ENCODE results near the gene ADIPOR2. TPM values are rescaled to one million over a fixed set of nuclear protein-coding genes. Genes with fewer than 3 reads are reported as not detected.

Gene ADIPOR2
- total and polyA plus RNA-seq, 2 of the 4 experiments (the other 2 are of a cell fraction), result 20.0 to 24.9 TPM

DNA sequence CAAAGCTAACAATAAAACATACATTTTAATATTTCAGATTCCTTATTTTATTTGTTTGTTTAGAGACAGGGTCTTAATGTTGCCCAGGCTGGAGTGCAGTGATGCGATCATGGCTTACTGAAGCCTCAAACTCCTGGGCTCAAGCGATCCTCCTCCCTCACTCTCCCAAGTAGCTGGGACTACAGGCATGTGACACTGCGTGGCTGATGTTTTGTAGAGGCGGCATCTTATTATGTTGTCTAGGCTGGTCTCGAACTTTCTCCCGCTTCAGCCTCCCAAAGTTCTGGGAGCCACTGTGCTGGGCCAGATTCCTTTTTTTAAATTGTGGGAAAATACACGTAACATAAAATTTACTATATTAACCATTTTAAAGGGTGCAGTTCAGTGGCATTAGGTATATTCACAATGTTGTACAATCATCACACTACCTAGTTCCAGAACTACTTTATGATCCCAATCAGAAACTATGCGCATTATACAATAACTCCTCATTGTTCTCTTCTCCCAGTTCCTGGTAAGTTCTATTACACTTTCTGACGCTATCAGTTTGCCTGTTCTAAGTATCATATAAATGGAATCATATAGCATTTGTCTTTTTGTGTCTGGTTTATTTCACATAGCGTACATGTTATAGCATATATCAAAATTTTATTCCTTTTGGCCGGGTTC, 40.3 kb downstream of the ADIPOR2 start:
- Histone ChIP-seq H4K8ac (ENCODE audit: low read depth in 2 of 2, low read length in 2 of 2) (no peak overlapping the region), H3K9me3 (ENCODE audit: control insufficient read depth, insufficient read depth, low read length) (no peaks in the 10 kb centered on the region), H3K9me1 (ENCODE audit: insufficient read depth, low read length) (no peaks in the 10 kb centered on the region), H3K79me1 (ENCODE audit: low read depth in 1 of 2, low read length in 2 of 2) (peaks cover 3 to 18% of the 10 kb centered on the region in 2 experiments), H3K18ac (ENCODE audit: low read depth, low read length) (no peak overlapping the region), H3K14ac (replicated peaks; ENCODE audit: low read depth, low read length) (no peak overlapping the region), H3K4ac (ENCODE audit: low read depth, low read length) (no peak overlapping the region), H2BK120ac (ENCODE audit: low read depth, low read length) (no peak overlapping the region), H3K4me3 (ENCODE audit: insufficient read depth, low read depth, low read length) (no peak overlapping the region), H2BK20ac (ENCODE audit: low read depth, low read length) (no peak overlapping the region), H2AFZ (replicated peaks; ENCODE audit: low read length, poor library complexity) (no peak overlapping the region), H3K9ac (ENCODE audit: low read depth, low read length) (no peak overlapping the region), H2AK9ac (replicated peaks; ENCODE audit: low read depth, low read length, poor library complexity) (no peak overlapping the region), H2AK5ac (ENCODE audit: low read depth, low read length) (no peak overlapping the region), H3K36me3 (ENCODE audit: control insufficient read depth, insufficient read depth, low read length) (no peaks in the 10 kb centered on the region), H3K23ac (ENCODE audit: low read depth, low read length) (no peak overlapping the region), H3K27ac (ENCODE audit: insufficient read depth, low read length) (no peak overlapping the region), H4K5ac (ENCODE audit: low read depth, low read length) (no peak overlapping the region), H2BK15ac (ENCODE audit: low read depth, low read length) (no peak overlapping the region), H3K4me2 (ENCODE audit: low read depth, low read length) (no peak overlapping the region), H4K20me1 (ENCODE audit: insufficient read depth, low read length) (0 out of 2 replicates have a peak, but pooled peaks cover 6% of the 10 kb centered on the region), H3K56ac (ENCODE audit: extremely low read depth, insufficient read depth, low read length) (no peak overlapping the region), H2BK5ac (ENCODE audit: low read depth, low read length, poor library complexity, severe bottlenecking) (no peak overlapping the region), H3K4me1 (ENCODE audit: control insufficient read depth, insufficient read depth, low read length) (no peaks in the 10 kb centered on the region), H3K27me3 (ENCODE audit: control insufficient read depth, insufficient read depth, low read length) (no peaks in the 10 kb centered on the region), H4K91ac (ENCODE audit: insufficient read depth, low read depth, low read length) (no peak overlapping the region)
- dilution Hi-C loops (cut with HindIII; ENCODE audit: low sequenced_read_pairs, unreplicated experiment) (no loop called here), in situ Hi-C loops (cut with MboI; ENCODE audit: low sequenced_read_pairs) (no loop called here), intact Hi-C loops (cut with micrococcal nuclease) (loop anchor here (5.0 kb wide), 1 partner anchor 46 kb away; no protein-coding TSS in a partner anchor)
- ATAC-seq (ENCODE audit: low read depth), result no peak
- WGBS, 2 experiments (ENCODE audit: extremely low coverage in 2 of 2, insufficient read length in 1 of 2), result 100% methylated on average over 1 of the region's 11 CpGs; no CpG with 5 or more reads in 1 of the 2 experiments
- no TSS peak for BruUV-seq (replicated peaks)
- ChIA-PET POLR2A (ENCODE audit: unreplicated experiment) (no interaction called here), CTCF (no interaction called here)
- no peak for TF ChIP-seq MXI1 (IDR thresholded peaks at IDR 0.05; ENCODE audit: borderline replicate concordance, low read depth, low read length)
- TF ChIP-seq RFX5 (IDR thresholded peaks at IDR 0.05; ENCODE audit: low read depth, low read length), result no peak
- TF ChIP-seq CHD1 (IDR thresholded peaks at IDR 0.05; ENCODE audit: low read depth, low read length), result no peak
- TF ChIP-seq SMC3 (IDR thresholded peaks at IDR 0.05; ENCODE audit: low read depth, low read length), result no peak
- TF ChIP-seq RCOR1 (IDR thresholded peaks at IDR 0.05; ENCODE audit: insufficient replicate concordance, low read length), result no peak
- TF ChIP-seq CEBPB (IDR thresholded peaks at IDR 0.05; ENCODE audit: low read depth, low read length), result no peak
- TF ChIP-seq, protein P1, sequence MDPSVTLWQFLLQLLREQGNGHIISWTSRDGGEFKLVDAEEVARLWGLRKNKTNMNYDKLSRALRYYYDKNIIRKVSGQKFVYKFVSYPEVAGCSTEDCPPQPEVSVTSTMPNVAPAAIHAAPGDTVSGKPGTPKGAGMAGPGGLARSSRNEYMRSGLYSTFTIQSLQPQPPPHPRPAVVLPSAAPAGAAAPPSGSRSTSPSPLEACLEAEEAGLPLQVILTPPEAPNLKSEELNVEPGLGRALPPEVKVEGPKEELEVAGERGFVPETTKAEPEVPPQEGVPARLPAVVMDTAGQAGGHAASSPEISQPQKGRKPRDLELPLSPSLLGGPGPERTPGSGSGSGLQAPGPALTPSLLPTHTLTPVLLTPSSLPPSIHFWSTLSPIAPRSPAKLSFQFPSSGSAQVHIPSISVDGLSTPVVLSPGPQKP (IDR thresholded peaks at IDR 0.05; ENCODE audit: borderline replicate concordance, low read depth, low read length), result no peak
- TF ChIP-seq MAFK (IDR thresholded peaks at IDR 0.05; ENCODE audit: low read depth, low read length), result no peak
- no peak for TF ChIP-seq NFE2L2 (IDR thresholded peaks at IDR 0.05; ENCODE audit: low read depth, low read length)
- TF ChIP-seq POLR2A (IDR thresholded peaks at IDR 0.05; ENCODE audit: low read depth, low read length), result no peak
- no peak for TF ChIP-seq BHLHE40 (IDR thresholded peaks at IDR 0.05; ENCODE audit: low read depth, low read length)
- DNase-seq, result no peak
